Right lung (tissue), 5 donors: ENCODE measurements around the gene RMRP. TPM values are rescaled to one million over a fixed set of nuclear protein-coding genes. Genes with fewer than 3 reads are reported as not detected.

Source experiments
- DNase-seq, 2 donors: peaks; one replicate each; pipeline ENCODE4 v3.0.0-alpha.2; 2013
- polyA plus RNA-seq, 5 donors: library from polyadenylated mRNA; unstranded; fragments of 120-200 nt; gene quantifications; one replicate each; pipeline versions ENCODE4 v1.2.1 to v1.2.3, GENCODE V29; 2013; ENCODE audit warnings: inconsistent platforms in 1 of 5, low replicate concordance in 1 of 5; ENCODE audit not compliant: insufficient read length in 5 of 5, insufficient read depth in 1 of 5

RMRP gene
- polyA plus RNA-seq, 5 donors: 4.1 TPM; not detected in 4

DNA sequence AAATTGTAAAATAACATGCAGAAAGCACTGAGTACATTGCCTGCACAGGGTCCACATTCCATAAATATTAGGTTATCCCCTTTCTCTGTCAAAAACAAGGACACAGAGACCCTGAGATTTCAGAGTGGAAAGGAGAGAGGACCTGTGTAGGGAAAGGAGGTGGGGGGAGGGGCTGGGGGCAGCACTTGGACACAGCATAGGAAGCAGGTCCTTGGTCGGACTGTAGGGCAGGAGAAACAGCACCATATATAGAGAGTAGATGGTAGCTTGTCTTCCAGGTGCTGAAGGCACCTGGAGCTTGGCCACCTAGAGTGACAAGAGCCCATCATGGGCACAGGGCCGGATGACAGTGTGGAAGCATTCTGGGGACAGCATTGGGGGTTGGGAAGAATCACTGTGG is 29.5 kb upstream of the RMRP start:
- no peak for DNase-seq

DNA sequence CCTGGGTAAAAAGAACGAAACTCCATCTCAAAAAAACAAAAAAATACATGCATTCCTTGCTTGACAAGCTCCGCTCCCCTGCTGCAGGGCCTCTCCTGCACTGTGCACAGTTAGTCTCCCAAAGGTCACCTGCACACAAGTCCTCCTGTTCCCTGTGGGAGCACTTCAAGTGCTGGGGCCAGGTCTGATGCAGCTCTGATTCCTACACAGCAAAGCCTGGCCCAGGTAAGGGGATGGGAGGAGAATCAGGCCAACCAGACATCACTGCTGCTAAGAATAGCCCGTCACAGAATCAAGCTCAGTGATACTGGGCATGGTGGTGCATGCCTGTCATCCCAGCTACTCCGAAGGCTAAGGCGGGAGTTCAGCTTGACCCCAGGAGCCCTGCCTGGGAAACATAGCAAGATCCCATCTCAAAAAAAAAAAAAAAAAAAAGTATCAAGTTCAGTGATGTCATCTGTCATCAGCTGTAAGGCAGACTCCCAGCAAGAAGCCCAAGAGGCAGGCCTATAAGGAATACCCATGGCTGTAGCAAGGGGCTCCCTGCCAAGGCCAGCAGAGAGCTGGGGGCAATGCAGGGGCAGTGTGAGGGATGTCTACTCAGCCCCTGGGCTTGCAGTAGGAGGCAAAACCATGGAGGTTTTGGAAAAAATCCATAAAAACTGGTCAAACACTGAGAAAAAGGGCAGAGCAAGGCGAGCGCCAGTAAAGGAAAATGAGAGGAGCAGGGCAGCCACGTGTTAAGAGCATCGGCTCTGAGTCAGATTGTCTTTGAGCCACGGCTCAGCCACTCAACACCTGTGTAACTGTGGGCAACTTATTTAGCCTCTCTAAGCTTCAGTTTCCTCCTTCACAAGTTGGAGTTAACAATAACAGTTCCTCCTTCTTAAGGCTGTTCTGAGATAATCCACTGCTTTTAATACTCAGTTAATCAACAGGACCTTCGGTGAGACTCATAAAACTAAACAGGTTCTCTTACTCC is 28.7 kb upstream of the RMRP start:
- DNase-seq: no peak

DNA sequence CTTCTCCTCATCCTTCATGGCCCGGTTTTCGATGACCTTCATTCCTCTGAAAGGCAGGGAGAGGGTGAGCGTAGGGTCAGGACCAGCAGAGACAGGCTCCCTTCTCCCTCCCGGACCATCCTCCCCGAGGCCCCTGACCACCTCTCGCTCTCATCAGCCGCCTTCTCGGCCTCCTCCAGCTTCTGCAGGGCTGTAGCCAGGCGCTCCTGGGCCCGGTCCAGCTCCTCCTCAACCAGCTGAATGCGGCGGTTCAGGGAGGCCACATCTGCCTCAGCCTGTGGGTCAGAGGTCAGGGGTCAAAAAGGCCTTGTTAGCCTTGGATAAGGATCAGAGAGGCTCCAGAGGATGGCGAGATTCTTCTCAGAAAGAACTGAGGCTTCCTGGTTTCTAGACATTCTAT is 27.7 kb upstream of the RMRP start:
- DNase-seq: no peak

DNA sequence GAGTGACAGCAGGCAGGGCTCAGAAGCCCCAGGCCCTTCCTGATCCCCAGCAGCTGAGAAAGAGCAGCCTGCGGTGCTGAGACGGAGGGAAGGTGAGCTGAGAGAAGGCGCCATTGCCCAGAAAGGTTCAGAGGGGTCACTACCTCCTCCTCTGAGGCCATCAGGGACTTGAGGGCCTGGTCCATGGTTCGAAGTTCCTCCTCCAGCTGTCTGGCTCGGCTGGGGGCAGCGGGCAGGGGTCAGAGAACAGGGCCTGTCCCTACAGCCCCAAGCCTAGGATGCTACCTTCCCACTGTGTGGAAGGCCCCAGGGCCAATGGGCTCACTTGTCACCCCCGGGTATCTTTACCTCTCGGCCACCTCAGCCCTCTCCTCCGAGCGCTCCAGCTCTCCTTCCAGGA is 27.1 kb upstream of the RMRP start:
- no peak for DNase-seq

DNA sequence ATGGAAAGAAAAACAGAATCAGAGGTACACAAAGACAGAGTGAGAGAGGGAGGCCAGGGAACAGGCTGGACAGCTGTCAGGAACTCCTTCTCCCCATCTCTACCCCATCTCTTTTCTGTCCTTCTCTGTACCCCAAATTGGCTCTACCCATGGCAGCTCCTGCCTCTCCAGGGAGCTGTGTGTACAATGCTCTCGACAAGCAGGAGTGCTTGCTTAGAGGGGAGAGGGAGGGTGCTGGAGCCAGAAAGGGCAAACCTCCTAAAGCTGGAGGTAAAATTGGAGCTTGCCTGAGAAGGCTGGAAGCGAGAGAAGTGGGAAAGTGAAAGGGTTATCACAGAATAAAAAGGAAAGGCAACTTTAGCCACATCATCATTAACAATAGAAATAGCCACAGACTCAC is 25.5 kb upstream of the RMRP start:
- no peak for DNase-seq

DNA sequence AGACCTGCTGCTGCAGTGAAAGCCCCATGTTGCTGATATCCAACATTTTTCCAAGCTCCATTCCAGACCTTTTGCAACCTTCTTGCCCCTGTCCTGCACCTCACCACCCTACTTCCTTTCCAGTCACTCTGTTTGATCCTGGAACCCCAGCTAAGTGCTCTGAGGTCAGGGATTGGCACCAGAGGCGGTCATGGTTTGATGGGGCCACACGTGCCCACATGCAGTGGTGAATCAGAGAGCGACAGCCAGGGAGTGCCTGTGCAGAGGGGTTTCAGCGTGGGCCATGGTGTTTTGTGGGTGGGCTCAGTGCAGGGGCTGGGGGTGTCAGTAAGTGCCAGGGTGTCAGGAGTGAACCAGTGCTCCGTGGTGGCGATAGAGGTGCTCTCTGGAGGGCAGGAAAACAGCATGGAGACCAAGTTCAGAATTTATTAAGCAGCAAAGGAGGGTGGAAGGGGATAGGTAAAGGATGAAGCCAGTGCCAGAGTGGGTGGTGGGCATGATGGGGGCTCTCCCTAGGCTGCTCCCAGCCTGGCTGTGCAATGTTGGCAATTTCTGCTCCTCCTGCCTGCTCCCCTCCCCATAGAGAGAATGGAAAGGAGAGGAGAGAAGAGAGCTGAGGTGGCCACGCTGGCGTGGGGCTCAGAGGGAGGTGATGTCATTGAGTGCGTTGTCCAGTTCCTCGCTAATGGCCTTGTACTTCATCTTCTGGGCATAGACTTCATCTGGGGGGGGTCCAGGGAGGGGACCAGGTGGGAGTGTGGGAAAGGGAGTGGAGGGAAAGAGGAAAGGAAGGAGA is 24.9 kb upstream of the RMRP start:
- no peak for DNase-seq

DNA sequence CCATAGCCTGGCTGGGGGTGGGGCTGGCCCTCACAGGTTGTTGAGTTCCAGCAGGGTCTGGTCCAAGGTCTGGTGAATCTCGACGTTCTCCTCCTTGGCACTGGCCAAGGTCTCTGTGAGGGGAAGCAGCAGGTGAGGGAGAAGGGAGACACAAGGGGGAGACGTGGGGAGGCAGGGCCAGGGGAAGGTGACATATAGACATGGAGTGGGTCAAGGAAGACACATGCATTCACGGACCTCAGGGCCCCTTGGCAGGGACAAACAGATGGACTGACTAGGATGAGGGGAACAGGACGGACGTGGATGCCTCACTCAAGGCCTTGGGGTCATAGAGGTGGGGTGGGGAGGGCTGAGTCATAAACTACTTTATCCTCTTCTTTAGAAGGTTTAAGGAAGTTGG is 24.2 kb upstream of the RMRP start:
- DNase-seq: no peak

DNA sequence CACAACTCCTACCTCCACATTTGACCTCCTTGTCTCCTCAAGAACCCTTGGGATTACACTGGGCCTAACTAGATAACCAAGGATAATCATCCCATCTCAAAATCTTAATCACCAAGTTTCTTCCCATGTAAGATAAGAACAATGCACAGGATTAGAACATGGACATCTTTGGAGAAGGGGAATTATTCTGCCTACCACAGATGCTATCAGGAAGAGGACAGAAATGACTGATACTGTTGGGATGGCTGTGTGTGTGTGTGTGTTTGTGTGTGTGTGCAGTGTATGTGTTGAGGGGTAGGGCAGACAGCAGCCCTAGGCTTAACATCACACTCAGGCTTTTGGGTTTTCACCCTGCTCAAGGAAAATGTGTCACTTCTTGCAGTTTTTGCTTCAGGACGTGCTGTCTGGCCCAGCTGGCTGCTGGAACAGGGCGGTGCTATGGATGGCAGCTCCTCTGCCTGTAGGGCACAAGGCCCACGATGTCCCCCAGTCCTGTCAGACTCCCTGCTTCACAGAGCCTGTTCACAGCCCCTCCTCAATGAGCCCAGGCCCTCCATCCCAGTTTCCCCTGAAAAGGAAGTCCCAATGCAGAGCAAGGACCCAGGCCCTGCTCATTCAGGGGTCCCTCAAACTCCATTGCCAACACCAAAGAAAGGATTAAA is 23.7 kb upstream of the RMRP start:
- DNase-seq: no peak

DNA sequence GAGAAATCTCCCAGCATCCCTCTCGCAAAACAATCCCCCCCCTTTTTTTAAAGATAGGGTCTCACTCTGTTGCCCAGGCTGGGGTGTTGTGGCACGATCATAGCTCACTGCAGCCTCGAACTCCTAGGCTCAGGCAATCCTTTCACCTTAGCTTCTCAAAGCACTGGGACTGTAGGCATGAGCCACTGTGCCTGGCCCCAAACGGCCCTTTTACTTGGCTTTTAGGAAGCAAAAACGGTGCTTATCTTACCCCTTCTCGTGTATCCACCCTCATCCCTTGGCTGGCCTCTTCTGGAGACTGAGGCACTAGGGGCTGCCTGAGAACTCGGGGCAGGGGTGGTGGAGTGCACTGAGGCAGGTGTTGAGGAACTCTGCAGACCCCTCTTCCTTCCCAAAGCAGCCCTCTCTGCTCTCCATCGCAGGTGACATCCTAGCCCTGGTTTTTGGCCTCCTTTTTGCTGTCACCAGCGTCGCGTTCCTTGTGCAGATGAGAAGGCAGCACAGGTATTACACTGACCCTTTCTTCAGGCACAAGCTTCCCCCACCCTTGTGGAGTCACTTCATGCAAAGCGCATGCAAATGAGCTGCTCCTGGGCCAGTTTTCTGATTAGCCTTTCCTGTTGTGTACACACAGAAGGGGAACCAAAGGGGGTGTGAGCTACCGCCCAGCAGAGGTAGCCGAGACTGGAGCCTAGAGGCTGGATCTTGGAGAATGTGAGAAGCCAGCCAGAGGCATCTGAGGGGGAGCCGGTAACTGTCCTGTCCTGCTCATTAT is 22.7 kb upstream of the RMRP start:
- DNase-seq: no peak

DNA sequence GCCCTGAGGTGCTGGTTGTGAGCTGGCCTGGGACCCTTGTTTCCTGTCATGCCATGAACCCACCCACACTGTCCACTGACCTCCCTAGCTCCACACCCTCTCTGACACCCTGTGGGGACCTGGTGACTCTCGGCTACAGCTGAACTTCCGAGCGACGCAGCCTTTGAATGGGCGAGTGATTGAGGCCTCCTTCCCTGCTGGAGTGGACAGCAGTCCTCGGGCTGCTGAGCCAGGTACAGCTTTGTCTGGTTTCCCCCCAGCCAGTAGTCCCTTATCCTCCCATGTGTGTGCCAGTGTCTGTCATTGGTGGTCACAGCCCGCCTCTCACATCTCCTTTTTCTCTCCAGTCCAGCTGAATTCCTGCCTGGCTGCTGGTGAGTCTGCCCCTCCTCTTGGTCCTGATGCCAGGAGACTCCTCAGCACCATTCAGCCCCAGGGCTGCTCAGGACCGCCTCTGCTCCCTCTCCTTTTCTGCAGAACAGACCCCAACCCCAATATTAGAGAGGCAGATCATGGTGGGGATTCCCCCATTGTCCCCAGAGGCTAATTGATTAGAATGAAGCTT is 22.0 kb upstream of the RMRP start:
- no peak for DNase-seq

DNA sequence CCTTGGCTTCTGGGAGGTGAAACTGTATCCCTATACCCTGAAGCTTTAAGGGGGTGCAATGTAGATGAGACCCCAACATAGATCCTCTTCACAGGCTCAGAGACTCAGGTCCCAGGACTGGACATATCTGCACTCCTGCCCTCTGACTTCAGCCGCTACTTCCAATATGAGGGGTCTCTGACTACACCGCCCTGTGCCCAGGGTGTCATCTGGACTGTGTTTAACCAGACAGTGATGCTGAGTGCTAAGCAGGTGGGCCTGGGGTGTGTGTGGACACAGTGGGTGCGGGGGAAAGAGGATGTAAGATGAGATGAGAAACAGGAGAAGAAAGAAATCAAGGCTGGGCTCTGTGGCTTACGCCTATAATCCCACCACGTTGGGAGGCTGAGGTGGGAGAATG is 21.3 kb upstream of the RMRP start:
- no peak for DNase-seq

DNA sequence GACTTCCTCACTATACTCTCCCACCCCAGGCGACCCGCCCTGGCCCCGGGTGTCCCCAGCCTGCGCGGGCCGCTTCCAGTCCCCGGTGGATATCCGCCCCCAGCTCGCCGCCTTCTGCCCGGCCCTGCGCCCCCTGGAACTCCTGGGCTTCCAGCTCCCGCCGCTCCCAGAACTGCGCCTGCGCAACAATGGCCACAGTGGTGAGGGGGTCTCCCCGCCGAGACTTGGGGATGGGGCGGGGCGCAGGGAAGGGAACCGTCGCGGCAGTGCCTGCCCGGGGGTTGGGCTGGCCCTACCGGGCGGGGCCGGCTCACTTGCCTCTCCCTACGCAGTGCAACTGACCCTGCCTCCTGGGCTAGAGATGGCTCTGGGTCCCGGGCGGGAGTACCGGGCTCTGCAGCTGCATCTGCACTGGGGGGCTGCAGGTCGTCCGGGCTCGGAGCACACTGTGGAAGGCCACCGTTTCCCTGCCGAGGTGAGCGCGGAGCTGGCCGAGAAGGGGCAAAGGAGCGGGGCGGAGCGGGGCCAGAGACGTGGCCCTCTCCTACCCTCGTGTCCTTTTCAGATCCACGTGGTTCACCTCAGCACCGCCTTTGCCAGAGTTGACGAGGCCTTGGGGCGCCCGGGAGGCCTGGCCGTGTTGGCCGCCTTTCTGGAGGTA is 18.0 kb upstream of the RMRP start:
- peak; percentile 75 to 76 for DNase-seq

DNA sequence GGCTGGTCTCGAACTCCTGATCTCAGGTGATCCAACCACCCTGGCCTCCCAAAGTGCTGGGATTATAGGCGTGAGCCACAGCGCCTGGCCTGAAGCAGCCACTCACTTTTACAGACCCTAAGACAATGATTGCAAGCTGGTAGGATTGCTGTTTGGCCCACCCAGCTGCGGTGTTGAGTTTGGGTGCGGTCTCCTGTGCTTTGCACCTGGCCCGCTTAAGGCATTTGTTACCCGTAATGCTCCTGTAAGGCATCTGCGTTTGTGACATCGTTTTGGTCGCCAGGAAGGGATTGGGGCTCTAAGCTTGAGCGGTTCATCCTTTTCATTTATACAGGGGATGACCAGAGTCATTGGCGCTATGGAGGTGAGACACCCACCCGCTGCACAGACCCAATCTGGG is 17.4 kb upstream of the RMRP start:
- no peak for DNase-seq

DNA sequence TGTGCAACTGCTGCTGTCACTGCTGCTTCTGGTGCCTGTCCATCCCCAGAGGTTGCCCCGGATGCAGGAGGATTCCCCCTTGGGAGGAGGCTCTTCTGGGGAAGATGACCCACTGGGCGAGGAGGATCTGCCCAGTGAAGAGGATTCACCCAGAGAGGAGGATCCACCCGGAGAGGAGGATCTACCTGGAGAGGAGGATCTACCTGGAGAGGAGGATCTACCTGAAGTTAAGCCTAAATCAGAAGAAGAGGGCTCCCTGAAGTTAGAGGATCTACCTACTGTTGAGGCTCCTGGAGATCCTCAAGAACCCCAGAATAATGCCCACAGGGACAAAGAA is 16.2 kb upstream of the RMRP start:
- DNase-seq: no peak

DNA sequence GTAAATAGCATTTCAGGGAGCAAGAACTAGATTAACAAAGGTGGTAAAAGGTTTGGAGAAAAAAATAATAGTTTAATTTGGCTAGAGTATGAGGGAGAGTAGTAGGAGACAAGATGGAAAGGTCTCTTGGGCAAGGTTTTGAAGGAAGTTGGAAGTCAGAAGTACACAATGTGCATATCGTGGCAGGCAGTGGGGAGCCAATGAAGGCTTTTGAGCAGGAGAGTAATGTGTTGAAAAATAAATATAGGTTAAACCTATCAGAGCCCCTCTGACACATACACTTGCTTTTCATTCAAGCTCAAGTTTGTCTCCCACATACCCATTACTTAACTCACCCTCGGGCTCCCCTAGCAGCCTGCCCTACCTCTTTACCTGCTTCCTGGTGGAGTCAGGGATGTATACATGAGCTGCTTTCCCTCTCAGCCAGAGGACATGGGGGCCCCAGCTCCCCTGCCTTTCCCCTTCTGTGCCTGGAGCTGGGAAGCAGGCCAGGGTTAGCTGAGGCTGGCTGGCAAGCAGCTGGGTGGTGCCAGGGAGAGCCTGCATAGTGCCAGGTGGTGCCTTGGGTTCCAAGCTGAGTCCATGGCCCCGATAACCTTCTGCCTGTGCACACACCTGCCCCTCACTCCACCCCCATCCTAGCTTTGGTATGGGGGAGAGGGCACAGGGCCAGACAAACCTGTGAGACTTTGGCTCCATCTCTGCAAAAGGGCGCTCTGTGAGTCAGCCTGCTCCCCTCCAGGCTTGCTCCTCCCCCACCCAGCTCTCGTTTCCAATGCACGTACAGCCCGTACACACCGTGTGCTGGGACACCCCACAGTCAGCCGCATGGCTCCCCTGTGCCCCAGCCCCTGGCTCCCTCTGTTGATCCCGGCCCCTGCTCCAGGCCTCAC is 15.6 kb upstream of the RMRP start, which contains the start of gene CA9:
TSS of gene CA9 (plus strand) at position 797 of the 893 bp plus-strand sequence. CDS start at position 829, 32 bp downstream.
- no peak for DNase-seq

DNA sequence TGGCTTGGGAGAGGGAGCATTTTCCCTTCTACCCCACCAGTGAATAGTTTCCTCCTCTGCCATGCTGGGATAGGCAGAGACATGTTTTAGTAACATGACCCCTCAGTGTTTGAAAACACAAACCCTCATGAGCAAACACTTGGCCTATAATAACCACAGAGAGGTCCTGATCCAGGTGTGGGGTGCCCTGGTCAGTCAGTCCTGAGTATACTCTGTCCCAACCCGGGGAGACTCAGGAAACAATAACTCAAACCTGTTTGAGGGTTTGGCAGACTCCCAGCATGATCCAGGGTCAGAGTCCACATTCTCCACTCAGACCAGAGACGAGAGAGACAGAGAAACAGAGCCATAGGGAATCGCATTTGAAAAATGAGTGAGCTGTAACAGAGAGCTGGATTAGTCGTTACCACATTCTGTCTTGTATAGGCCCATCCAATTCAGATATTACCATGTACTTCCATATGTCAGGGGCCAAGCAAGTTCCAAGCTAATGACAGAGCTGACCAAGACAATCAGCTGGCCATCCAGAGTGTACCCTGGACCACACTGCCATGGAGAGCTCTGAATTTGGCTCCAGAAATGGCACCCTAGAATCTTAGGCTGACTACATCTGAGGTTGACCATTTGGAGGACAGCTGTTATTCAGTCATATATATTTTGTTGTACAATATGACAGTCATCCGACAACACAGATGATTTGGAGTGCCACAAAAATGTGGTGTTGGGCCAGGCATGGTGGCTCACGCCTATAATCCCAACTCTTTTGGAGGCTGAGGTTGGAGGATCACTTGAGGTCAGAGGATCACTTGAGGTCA is 11.7 kb upstream of the RMRP start:
- no peak for DNase-seq

DNA sequence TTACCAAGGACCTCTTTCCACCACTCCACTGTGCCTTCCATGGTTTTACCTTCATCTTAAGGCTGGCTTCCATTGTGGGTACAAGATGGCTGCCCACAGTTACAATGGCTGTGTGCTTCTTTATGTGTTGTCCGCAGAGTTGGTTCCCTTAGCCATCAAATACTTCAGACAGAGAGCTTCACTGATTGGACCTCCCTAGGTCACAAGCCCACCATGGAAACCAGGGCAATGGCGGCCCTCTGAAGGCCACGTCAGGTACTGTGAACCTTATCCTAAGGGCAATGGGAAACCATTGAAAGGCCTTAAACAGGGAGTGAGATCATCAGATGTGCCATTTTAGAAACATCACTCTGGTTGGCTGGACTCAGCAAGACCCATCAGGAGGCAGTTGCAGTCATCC is 10.1 kb upstream of the RMRP start:
- DNase-seq: no peak

DNA sequence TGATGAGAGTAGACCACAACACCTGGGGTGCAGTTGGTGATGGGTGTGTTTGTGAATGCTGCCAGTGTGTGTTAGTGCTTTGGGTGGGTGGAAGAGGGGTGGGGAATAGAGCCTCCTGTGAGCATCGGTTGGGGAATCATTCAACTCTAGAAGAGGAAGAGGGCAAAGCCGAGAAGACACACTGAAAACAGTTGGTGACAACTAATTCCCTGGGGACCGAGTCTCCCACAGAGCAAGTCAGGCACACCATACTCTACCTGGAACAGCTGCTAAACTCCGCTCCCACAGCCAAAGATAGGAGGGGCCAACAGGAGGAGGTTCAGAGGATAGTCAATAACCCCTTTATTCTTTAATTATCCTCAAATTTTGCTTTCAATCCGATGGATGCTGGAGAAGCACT is 8.7 kb upstream of the RMRP start:
- no peak for DNase-seq

DNA sequence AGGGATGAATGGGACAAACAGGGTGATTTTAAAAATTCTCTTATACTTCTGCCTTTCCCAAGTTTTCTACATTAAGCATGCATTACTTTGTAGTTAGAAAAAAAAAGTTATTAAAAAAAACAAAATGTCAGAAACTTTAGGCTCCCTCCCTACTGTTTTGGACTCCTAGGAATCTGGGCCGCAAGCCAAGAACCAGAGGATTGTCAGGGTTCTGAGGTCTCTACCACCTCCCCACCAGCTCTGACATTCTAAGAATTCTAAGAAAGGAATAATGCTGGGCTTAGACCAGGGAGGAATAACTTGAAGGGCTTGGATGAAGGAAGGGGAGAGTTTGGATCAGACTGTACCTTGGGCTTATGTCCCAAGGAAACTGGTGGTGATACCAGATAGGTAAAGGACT is 8.2 kb upstream of the RMRP start:
- no peak for DNase-seq
